ENCODE data around the gene LAMA4.

The LAMA4 gene, protein sequence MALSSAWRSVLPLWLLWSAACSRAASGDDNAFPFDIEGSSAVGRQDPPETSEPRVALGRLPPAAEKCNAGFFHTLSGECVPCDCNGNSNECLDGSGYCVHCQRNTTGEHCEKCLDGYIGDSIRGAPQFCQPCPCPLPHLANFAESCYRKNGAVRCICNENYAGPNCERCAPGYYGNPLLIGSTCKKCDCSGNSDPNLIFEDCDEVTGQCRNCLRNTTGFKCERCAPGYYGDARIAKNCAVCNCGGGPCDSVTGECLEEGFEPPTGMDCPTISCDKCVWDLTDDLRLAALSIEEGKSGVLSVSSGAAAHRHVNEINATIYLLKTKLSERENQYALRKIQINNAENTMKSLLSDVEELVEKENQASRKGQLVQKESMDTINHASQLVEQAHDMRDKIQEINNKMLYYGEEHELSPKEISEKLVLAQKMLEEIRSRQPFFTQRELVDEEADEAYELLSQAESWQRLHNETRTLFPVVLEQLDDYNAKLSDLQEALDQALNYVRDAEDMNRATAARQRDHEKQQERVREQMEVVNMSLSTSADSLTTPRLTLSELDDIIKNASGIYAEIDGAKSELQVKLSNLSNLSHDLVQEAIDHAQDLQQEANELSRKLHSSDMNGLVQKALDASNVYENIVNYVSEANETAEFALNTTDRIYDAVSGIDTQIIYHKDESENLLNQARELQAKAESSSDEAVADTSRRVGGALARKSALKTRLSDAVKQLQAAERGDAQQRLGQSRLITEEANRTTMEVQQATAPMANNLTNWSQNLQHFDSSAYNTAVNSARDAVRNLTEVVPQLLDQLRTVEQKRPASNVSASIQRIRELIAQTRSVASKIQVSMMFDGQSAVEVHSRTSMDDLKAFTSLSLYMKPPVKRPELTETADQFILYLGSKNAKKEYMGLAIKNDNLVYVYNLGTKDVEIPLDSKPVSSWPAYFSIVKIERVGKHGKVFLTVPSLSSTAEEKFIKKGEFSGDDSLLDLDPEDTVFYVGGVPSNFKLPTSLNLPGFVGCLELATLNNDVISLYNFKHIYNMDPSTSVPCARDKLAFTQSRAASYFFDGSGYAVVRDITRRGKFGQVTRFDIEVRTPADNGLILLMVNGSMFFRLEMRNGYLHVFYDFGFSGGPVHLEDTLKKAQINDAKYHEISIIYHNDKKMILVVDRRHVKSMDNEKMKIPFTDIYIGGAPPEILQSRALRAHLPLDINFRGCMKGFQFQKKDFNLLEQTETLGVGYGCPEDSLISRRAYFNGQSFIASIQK (N-terminal part only)

DNA sequence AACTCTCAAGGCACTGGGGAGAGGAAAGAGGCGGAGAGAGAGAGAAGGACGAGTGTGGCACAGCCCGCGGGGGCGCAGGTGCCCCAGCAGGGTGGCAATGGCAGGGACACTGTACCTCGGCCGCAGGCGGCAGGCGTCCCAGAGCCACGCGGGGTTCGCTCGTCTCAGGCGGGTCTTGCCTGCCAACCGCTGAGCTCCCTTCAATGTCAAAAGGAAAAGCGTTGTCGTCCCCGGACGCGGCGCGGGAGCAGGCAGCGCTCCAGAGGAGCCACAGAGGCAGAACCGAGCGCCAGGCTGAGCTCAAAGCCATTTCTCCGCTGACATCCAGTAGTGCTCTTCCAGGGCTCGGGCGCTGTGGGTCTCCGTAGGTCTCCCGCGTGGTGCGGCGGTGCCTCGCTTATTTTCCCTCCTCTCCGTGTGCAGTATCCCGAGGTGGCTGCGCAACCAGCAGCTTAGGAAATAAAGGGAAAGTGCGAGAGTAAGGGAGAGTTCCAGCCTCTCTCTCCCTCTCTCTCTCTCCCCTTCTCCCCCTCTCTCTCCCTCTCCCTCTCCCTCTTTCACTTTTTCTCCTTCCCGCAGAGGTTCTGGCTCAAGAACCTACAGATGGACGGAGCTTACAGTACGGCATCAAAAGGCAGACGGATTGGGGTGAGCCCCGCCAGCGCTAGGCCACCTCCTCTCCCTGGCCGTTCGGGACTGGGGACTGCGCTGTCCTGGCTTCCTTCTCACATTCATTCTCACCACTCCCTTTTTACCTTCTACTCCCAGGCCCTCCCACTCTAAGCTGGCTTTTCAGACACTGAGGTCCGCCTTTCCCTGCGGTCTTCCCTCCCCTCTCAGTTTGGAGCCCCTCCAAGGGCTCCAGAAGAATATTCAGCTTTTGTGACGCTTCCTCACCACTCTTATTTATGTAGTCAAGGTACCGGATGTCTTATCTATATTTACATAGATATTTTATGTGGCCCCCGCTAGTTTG, at the start of gene LAMA4:
Gene LAMA4 (minus strand): TSS at position 727 of the 976 bp plus-strand sequence. CDS start 417 bp downstream, at position 310.
- no peak for DNase-seq (ENCODE audit: low read depth)

DNA sequence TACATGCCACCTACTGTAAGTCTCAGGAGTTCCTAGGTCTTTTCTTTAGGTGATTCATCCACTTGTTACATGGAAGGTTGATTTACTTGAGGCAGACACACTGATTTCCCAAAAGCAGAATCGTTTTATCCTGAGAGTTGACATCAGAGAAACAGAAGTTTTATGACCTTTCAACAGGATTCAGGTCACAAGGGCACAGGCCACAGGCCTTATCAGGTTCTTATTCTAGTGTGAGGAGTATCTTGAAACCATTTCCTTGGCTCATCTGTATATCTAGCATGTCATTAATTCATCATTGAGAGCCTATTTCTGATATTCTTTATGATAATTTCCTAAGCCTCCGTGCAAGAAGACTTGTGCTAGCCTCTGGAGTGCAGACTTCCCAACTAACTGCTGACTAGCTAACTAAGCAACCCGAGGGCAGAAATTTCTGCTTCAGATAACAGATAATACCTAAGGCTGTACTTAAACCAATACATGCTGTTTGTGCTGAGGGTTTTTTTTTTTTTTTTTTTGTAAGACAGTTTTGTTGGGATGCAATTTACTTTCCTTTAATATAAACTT, 47.9 kb upstream of the LAMA4 start:
- DNase-seq (ENCODE audit: low read depth), result no peak

DNA sequence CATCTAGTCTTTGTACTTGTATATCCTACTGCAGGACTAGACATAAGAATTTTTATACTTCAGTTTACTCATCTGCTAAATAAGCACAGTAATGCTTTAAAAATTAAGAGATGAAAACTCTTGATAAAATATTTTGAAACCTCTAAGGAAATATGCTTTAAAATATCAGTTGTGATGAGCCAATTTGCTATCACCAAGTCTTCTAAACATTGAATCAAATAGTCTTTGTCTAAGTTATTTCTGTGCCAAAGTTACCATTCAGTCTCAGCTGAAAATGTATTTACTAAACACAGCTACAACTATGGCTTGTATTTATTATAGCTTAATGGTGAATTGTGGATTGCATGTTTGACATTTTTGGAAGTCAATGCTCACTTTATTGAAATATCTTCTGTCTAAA, 46.5 kb upstream of the LAMA4 start:
- DNase-seq (ENCODE audit: low read depth), result no peak

DNA sequence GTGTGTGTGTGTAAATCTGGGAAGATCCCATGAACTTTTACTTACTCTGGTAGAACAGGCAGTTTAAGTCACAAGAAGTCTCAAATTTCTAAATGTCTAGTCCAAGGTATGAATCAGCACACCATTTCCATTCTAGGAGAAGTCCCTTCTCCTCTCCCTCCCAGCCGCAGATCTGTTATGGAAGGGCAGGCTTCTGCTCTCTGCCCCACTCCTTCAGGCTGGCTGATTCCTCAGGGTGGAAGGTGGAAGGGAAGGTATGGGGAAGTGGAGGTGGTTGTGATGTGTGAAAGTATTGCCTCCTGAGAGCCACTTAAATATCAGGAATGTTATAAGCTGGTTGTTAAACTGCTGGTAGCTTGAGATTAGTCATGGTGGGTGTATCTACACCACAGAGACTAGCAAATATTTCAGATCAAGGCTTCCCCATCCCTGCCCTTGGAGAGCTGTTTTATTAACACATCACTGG, 44.5 kb upstream of the LAMA4 start:
- peak; percentile 83 for DNase-seq (ENCODE audit: low read depth)

DNA sequence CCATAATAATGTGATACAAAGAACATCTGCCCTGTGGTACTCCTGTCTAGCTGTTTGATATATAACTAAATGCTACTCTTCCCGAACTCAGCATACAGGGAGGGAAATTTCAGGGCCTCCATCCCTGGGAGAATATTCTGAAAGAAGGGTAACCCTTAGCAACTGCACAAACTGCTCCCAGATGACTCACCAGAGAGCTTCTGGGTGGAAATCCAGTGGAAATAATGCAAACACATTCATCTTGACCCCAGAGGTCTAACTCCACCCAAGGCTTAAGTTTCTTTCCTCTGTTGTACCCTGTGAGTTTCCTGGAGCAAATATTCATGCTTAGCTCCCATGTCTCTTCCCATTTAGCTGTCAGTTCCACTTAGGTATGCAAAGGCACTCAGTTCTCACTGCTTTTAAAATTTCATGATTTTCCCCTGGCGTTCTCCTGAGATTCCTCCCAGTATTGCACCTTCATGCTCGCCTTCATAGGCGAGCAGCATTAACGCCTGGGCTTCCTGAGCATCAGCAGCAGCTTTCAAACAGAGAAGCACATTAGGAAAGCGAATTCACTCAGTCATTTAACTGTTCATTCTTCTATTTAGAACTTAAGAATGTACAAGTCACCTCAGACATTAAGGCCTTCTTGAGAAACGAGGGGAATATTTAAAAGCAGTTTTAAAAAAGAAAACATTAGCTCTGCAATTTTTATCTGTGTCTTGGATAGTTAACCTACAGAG, 43.8 kb upstream of the LAMA4 start:
- peak; percentile 73 for DNase-seq (ENCODE audit: low read depth)

DNA sequence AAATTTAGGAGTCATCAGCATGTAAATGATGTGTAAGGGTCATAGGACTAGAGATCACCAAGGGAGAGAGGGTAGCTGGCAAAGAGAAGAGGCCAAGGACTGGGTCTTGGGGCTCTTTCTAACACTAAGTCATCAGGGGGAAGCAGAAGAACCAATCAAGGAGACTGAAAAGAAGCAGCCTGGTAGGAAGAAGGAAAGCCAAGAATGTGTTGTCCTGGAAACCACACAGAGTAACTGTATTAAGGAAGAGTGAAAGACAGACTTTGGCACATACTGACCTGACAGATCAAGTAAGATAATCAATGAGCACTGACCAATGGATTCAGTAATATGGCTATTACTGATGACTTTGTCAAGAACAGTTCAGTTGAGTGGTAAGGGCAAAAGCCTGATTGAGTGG, 42.3 kb upstream of the LAMA4 start:
- no peak for DNase-seq (ENCODE audit: low read depth)

DNA sequence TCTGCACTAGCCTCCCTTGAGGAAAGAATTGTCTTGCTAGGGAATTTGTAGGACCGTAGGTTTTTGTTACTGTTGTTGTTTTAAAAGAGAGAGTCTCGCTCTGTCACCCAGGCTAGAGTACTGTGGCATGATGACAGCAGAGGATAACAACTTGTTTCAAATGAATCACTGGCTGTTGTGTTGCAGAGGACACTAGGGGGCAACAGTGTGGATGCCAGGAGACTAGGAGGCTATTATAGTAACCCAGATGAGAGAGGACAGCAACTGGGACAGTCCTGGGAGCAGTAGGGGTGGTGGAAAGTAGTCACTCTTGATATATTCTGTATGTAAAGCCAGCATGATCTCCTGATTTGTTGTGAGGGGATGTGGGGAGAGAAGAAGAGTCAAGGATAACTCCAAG, 41.8 kb upstream of the LAMA4 start:
- no peak for DNase-seq (ENCODE audit: low read depth)

DNA sequence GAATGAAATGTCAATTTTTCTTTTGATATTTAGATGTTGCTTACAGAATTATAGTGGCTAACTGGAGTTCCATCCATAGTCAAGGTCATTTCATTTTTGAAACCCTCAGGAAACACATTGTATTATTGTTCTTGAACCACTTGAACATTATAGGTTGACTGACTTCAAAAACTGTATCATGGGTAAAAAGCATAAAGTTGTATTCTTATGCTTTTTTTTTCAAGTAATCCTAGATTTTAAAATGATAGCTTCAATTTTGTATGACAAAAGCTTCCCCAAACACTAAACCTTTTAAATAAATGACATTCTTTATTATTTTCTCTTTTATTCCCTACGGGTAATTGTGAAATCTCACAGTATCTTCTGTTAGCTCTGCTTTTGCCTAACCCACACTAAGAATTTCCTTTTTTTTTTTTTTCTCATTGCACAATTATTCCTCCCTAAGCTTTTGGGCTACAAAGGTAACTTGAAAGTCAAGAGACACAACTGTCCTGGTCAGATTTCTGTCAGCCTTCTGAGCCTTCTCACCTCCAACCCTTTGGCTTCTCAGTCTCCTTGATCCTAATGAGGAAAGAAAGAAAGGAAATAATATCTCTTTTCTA, 36.9 kb upstream of the LAMA4 start:
- no peak for DNase-seq (ENCODE audit: low read depth)

DNA sequence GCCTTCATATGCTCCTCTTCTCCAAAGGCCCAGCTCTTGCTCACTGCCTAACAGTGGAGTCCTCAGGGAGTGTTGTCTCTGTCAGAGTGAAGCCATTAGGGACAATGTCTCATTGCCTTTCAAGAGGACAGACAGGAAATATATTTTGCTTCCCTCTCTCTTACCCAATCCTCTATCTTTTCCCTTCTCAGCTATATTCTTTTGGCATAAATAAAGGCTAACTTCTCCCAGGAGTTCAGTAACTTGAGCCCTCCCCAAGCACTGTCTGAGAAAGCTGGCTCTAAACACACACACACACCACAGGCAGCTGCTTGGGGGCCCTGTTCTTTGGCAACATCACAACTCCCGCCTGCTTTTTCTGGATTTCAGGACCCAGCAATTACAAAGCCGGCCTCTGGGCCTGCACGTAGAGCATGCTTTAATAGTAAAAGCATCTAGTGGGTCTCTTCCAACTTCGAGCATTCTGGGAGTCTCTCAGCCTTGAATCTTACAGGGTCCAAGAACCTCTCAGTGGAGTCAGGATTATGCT, 34.7 kb upstream of the LAMA4 start:
- DNase-seq (ENCODE audit: low read depth), result no peak

DNA sequence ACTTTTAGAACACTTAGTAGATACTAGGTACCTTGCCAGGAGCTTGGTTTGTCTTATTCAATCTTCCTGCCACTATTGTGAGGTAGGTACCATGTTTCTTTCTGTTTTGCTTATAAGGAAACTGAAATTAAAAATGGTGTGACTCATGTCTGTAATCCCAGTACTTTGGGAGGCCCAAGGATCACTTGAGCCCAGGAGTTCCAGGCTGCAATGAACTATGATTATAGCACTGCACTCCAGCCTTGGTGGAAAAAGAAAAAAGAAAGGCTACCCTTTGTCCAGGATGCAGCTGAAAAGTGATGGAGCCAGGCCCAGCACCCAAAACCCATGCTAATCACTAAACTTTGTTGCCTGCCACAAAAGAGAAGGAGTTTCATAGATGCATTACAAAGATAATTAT, 34.1 kb upstream of the LAMA4 start:
- no peak for DNase-seq (ENCODE audit: low read depth)

DNA sequence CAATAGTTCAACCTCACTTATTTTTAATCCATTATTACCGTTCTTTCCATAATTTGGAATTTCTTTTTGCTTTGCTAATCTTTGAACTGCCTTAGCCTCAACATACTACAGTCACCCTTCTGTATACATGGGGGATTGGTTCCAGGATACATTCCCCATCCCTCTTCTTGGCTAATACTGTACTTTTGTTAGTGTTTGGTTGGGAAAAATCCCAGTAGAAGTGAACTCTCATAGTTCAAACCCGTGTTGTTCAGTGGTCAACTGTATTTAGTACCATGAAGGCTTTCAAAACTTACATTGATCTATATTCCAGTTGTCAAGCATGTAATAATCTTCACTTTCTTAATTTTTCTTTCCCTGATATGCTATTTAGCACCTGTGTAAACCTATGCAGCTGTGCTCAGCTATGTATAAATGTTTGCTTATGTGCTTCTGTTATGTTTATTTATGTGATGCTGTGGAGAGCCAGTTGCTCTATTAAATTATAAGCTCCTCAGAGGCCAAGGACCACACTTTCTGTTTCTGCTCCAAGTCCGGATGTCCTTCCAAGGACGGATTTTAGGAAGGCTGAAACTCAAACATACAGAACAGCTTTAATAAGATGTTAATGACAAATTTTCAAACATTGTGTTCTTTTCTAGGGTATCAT, 33.3 kb upstream of the LAMA4 start:
- DNase-seq (ENCODE audit: low read depth), result no peak

DNA sequence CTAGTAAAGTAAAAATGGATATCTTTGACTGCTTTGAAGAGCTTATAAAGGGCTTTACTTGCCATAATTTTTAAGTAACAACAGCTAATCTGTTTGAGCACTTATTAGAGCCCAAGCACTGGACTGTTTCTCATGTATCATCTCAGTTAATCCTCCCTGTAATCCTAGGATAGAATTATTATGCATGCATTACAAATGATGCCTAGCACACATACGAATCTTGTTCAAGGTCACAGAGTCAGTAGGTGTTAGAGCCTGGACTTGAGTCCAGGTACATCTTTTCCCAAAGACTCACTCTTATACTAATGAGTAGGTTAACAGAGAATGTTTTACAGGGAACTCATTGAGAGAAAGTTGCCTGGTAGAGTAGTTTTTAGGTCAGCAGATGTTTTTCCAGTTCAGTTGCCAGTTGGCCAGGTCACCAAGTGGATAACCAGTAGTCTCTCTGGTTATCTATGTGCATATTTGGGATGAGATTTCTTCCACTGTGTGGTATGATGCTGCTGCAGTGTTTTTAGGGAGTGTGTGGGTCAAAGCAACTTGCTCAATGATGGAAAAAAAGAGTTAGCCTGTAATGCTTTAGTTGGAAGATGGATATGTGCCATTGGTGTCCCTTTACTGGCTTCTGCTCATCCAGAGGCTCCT, 32.3 kb upstream of the LAMA4 start:
- no peak for DNase-seq (ENCODE audit: low read depth)

DNA sequence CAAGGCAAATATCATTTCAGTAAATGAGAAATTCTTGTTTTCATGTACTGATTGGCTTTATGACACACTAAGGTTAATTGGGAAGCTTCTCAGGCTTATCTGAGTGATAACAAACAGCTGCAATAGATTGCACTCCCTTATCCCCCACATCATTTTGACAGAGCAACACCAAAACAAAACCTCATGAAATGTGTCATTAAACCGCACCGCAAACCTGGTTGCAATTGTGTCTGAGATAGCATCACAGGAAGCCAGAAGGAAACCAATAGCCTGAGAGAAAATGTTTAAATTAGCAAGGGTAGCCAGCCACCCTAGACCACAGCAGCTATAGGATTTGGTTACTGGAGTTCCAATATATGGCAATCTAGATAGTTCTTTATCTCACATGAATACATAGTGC, 31.6 kb upstream of the LAMA4 start:
- DNase-seq (ENCODE audit: low read depth), result no peak

DNA sequence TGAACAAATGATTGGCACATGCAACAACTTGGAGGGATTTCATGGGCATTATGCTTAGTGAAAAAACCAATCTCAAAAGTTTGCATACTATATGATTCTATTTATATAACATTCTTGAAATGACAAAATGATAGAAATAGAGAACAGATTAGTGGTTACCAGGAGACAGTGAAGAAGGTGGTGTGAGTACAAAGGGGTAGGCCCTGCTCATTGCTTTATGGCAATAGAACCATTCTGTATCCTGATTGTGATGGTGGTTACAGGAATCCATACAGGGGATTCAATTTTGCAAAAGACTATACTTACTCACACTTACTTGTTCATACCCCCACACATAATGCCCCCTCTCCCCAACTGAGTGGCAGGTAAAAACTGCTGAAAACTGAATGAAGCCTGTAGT, 30.2 kb upstream of the LAMA4 start:
- no peak for DNase-seq (ENCODE audit: low read depth)

DNA sequence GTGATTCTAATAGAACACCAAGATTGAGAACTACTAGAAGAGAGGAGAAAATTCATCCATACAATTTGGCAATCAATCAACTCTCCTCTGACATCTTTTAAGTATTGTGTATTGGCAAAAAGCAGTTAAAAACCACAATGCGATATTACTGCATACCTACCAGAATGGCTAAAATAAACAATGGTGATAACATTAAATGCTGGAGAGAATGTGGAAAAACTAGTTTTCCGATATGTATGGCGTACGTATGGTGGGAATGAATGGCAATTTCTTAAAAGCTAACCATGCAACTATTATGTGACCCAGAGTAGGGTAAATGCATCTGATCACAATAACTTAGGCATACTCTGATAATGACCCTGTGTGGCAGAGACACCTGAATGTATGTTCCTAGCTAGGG, 29.3 kb upstream of the LAMA4 start:
- DNase-seq (ENCODE audit: low read depth), result no peak

DNA sequence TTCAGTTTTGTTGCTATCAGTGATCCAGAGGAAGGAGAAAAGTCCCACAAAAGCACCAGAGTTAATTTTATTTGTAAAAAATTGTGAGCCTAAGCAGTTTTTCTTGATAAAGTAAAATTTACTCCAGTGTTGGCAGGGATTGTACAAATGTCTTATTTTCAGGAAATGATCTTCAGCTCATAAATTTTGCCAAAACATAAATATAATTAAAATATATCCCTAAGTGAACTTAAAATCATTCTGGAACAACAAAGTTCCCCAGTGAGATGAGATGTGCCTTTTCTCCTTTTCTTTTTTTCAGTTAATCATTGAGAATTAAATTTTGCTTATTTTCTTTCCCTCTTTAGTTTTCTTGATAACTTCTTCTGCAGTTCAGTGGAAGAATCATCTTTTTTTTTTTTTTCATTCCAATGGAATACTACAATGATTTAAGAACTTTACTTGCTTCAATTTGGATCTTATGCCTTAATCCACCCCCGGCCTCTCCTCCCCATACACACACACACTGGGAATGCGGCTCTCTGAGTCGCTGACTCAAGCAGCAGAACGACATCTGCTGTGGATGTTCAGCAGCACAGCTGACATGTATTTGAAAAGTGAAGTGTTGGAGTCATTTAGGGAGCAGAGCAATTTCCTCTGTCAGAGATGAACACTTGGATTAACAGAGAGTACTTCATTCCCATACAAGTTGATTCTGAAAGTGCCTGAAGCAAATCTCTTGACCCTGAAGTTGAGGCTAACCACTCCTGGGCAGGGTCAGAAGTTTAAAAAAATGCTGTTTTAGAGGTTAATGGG, 27.7 kb upstream of the LAMA4 start:
- DNase-seq (ENCODE audit: low read depth), result peak; percentile 61

Measured in HS-5 (cell line).